IMR-90 (cell line): Measurements from ENCODE around the gene PLEKHJ1. TPM values are rescaled to one million over a fixed set of nuclear protein-coding genes. Genes with fewer than 3 reads are reported as not detected.

Experiments
- ATAC-seq: fragments of 200-7000 bp; cut with Tn5 transposase; 2 replicates; pipeline ENCODE4 v1.9.1; 2020; ENCODE audit warnings: low read depth, mild to moderate bottlenecking, moderate library complexity
- BruUV-seq: library from RNA; stranded (reverse); fragments of 400-500 nt; replicated peaks from 2 replicates; lab custom pipeline; 2021; lab: Mats Ljungman, UMichigan
- CTCF ChIA-PET: fragments of 300-600 bp; formaldehyde crosslinking; extraction: SDS; loops from one replicate; lab custom pipeline; 2021; ENCODE audit warnings: antibody characterized with exemption; lab: Yijun Ruan, JAX
- POLR2A ChIA-PET: fragments of 300-600 bp; sonication (Branson Sonifier 250); formaldehyde crosslinking; loops from one replicate; lab custom pipeline; 2022; ENCODE audit warnings: antibody characterized with exemption; ENCODE audit not compliant: unreplicated experiment; lab: Charles Lee
- DNase-seq: peaks from one replicate; pipeline ENCODE4 v3.0.0; 2013
- H2AFZ ChIP-seq: replicated peaks from 2 replicates; pipeline ENCODE3; 2013; ENCODE audit warnings: low read length, mild to moderate bottlenecking; ENCODE audit not compliant: poor library complexity
- H2AK5ac ChIP-seq: 2 replicates; pipeline ENCODE4 v1.6.1; 2013; ENCODE audit warnings: low read depth, low read length, inconsistent platforms
- H2AK9ac ChIP-seq: replicated peaks from 2 replicates; pipeline ENCODE3; 2013; ENCODE audit warnings: mild to moderate bottlenecking, low read depth, low read length, moderate library complexity; ENCODE audit not compliant: poor library complexity
- H2BK120ac ChIP-seq: 2 replicates; pipeline ENCODE4 v1.6.1; 2013; ENCODE audit warnings: low read depth, low read length, inconsistent platforms
- H2BK15ac ChIP-seq: 3 replicates; pipeline ENCODE4 v1.6.1; 2013; ENCODE audit warnings: low read depth, low read length, inconsistent platforms
- H2BK20ac ChIP-seq: 2 replicates; pipeline ENCODE4 v1.6.1; 2013; ENCODE audit warnings: low read depth, mild to moderate bottlenecking, inconsistent platforms, low read length, moderate library complexity
- H2BK5ac ChIP-seq: 2 replicates; pipeline ENCODE4 v1.6.1; 2013; ENCODE audit warnings: mild to moderate bottlenecking, low read depth, low read length, inconsistent platforms; ENCODE audit not compliant: poor library complexity, severe bottlenecking
- H3K14ac ChIP-seq: replicated peaks from 2 replicates; pipeline ENCODE4 v1.6.1; 2013; ENCODE audit warnings: low read depth, low read length, inconsistent platforms
- H3K18ac ChIP-seq: 2 replicates; pipeline ENCODE4 v1.6.1; 2013; ENCODE audit warnings: low read depth, low read length, control low read depth
- H3K23ac ChIP-seq: 2 replicates; pipeline ENCODE4 v1.6.1; 2013; ENCODE audit warnings: low read depth, low read length, inconsistent platforms
- H3K27ac ChIP-seq: 2 replicates; pipeline ENCODE4 v1.5.1; 2013; ENCODE audit warnings: mild to moderate bottlenecking, control low read depth, low read length; ENCODE audit not compliant: insufficient read depth
- H3K27me3 ChIP-seq: 2 replicates; pipeline ENCODE4 v1.6.1; 2013; ENCODE audit warnings: low read length; ENCODE audit not compliant: control insufficient read depth, insufficient read depth
- H3K36me3 ChIP-seq: 2 replicates; pipeline ENCODE4 v1.6.1; 2013; ENCODE audit warnings: low read length, mixed read lengths; ENCODE audit not compliant: control insufficient read depth, insufficient read depth
- H3K4ac ChIP-seq: 2 replicates; pipeline ENCODE4 v1.6.1; 2013; ENCODE audit warnings: low read depth, low read length, inconsistent platforms
- H3K4me1 ChIP-seq: 2 replicates; pipeline ENCODE4 v1.6.1; 2013; ENCODE audit warnings: low read length, mixed read lengths; ENCODE audit not compliant: control insufficient read depth, insufficient read depth
- H3K4me2 ChIP-seq: 2 replicates; pipeline ENCODE4 v1.6.1; 2013; ENCODE audit warnings: low read depth, mild to moderate bottlenecking, control low read depth, low read length, moderate library complexity
- H3K4me3 ChIP-seq: 2 replicates; pipeline ENCODE4 v1.5.1; 2013; ENCODE audit warnings: low read depth, mild to moderate bottlenecking, control low read depth, low read length, moderate library complexity; ENCODE audit not compliant: insufficient read depth
- H3K56ac ChIP-seq: 2 replicates; pipeline ENCODE4 v1.6.1; 2013; ENCODE audit warnings: low read length, inconsistent platforms; ENCODE audit not compliant: insufficient read depth; ENCODE audit errors: extremely low read depth
- H3K79me1 ChIP-seq, 2 experiments: 2 replicates each; pipeline ENCODE4 v1.6.1; 2013; ENCODE audit warnings: low read length in 2 of 2, inconsistent platforms in 1 of 2, low read depth in 1 of 2
- H3K9ac ChIP-seq: 2 replicates; pipeline ENCODE4 v1.6.1; 2013; ENCODE audit warnings: low read depth, low read length, control low read depth
- H3K9me1 ChIP-seq: 2 replicates; pipeline ENCODE4 v1.6.1; 2013; ENCODE audit warnings: low read length, inconsistent platforms; ENCODE audit not compliant: insufficient read depth
- H3K9me3 ChIP-seq: 2 replicates; pipeline ENCODE4 v1.6.1; 2013; ENCODE audit warnings: low read length; ENCODE audit not compliant: control insufficient read depth, insufficient read depth
- H4K20me1 ChIP-seq: 2 replicates; pipeline ENCODE4 v1.6.1; 2013; ENCODE audit warnings: low read length, inconsistent platforms; ENCODE audit not compliant: insufficient read depth
- H4K5ac ChIP-seq: 2 replicates; pipeline ENCODE4 v1.6.1; 2013; ENCODE audit warnings: mild to moderate bottlenecking, low read depth, low read length, control low read depth
- H4K8ac ChIP-seq, 2 experiments: 2 replicates each; pipeline ENCODE4 v1.6.1; 2013; ENCODE audit warnings: low read depth in 2 of 2, low read length in 2 of 2, control low read depth in 1 of 2, inconsistent platforms in 1 of 2
- H4K91ac ChIP-seq: 2 replicates; pipeline ENCODE4 v1.6.1; 2013; ENCODE audit warnings: low read depth, low read length, inconsistent platforms; ENCODE audit not compliant: insufficient read depth
- BHLHE40 ChIP-seq: fragments of 150-350 bp; IDR thresholded peaks from 2 replicates; pipeline ENCODE4 v1.6.1; 2016; ENCODE audit warnings: mild to moderate bottlenecking, low read depth, low read length
- CTCF ChIP-seq: conservative IDR thresholded peaks from 2 replicates; pipeline ENCODE4 v1.5.1; 2012; ENCODE audit warnings: mild to moderate bottlenecking, low read depth, low read length, improper control_type of control experiment
- ELK1 ChIP-seq: fragments of 150-350 bp; IDR thresholded peaks from 2 replicates; pipeline ENCODE4 v1.6.1; 2016; ENCODE audit warnings: low read depth, mild to moderate bottlenecking, low read length, moderate library complexity, borderline replicate concordance
- FOS ChIP-seq: fragments of 150-350 bp; IDR thresholded peaks from 2 replicates; pipeline ENCODE4 v1.6.1; 2016; ENCODE audit warnings: low read depth, low read length
- MXI1 ChIP-seq: IDR thresholded peaks from 2 replicates; pipeline ENCODE4 v1.6.1; 2012; ENCODE audit warnings: low read depth, mild to moderate bottlenecking, low read length, moderate library complexity, borderline replicate concordance
- NFE2L2 ChIP-seq: fragments of 150-350 bp; IDR thresholded peaks from 2 replicates; pipeline ENCODE4 v1.6.1; 2016; ENCODE audit warnings: low read depth, mild to moderate bottlenecking, low read length
- RAD21 ChIP-seq: IDR thresholded peaks from 2 replicates; pipeline ENCODE4 v1.6.1; 2012; ENCODE audit warnings: low read length, improper control_type of control experiment
- SMC3 ChIP-seq: fragments of 150-350 bp; IDR thresholded peaks from 2 replicates; pipeline ENCODE4 v1.6.1; 2016; ENCODE audit warnings: low read depth, mild to moderate bottlenecking, antibody characterized with exemption, low read length, moderate library complexity
- WGBS, 2 experiments: methylation state at CpG; one replicate each; pipeline versions ENCODE4 v1.1.5 to v1.1.7; 2013; ENCODE audit warnings: missing lambda C conversion rate in 2 of 2; ENCODE audit not compliant: insufficient read length in 1 of 2; ENCODE audit errors: extremely low coverage in 2 of 2; 5-methylcytosine and 5-hydroxymethylcytosine counted together
- dilution Hi-C: fragments of 300-500 bp; cut with HindIII; formaldehyde crosslinking; loops from one replicate; pipeline ENCODE4 v1.14.3; 2018; ENCODE audit warnings: low sequenced_read_pairs; ENCODE audit not compliant: unreplicated experiment
- in situ Hi-C: fragments of 300-500 bp; cut with MboI; formaldehyde crosslinking; loops from 3 replicates; pipeline ENCODE4 v1.14.3; 2019; ENCODE audit warnings: low sequenced_read_pairs, inconsistent platforms, mixed read lengths
- intact Hi-C: fragments of 100-400 bp; cut with micrococcal nuclease; formaldehyde crosslinking; loops from 2 replicates; pipeline ENCODE4 v1.10.0; 2022
- polyA plus RNA-seq, 3 experiments: library from polyadenylated mRNA; depleted of rRNA; stranded (reverse); fragments of >200 nt; gene quantifications; 2 replicates each; pipeline ENCODE4 v1.2.3, GENCODE V29; 2012; ENCODE audit warnings: low replicate concordance in 1 of 3
- total RNA-seq: library from RNA; depleted of rRNA; stranded (reverse); fragments of >200 nt; gene quantifications from 2 replicates; pipeline ENCODE4 v1.2.3, GENCODE V29; 2012

Gene PLEKHJ1
- total and polyA plus RNA-seq, 2 of the 4 experiments (the other 2 are of a cell fraction) = 31.7 to 62.8 TPM

- POLR2A ChIA-PET = no interaction called here
Measured at GRCh38 chr19:2280633-2281264, 44.6 kb upstream of the PLEKHJ1 start.

More at GRCh38 chr19:2280633-2281264, 44.6 kb upstream of the PLEKHJ1 start:
- Histone ChIP-seq H2AFZ (no peak overlapping the region), H3K27me3 (peaks cover 2% of the 10 kb centered on the region; the same call in 1 of the 2 replicates), H2BK120ac (no peak overlapping the region), H3K14ac (no peak overlapping the region), H3K18ac (no peak overlapping the region), H3K36me3 (peaks cover 4% of the 10 kb centered on the region; the same call in 1 of the 2 replicates), H2BK20ac (no peak overlapping the region), H4K8ac (no peak overlapping the region), H3K4me1 (peaks cover 7% of the 10 kb centered on the region), H3K23ac (no peak overlapping the region), H3K9ac (no peak overlapping the region), H3K9me1 (no peaks in the 10 kb centered on the region), H4K20me1 (peaks cover 14% of the 10 kb centered on the region), H2AK9ac (no peak overlapping the region), H3K56ac (no peak overlapping the region), H2BK5ac (no peak overlapping the region), H3K27ac (no peak overlapping the region), H3K79me1 (peaks cover 0 to 12% of the 10 kb centered on the region in 2 experiments; a peak in 1 of 4 replicates), H4K5ac (no peak overlapping the region), H3K4me3 (no peak overlapping the region), H2BK15ac (no peak overlapping the region), H4K91ac (no peak overlapping the region), H3K4ac (no peak overlapping the region), H2AK5ac (no peak overlapping the region), H3K9me3 (no peaks in the 10 kb centered on the region), H3K4me2 (no peak overlapping the region)
- intact Hi-C loops = no loop called here
- DNase-seq (no peak), ATAC-seq (no peak)
- CTCF ChIA-PET = no interaction called here
- TF ChIP-seq MXI1 = no peak
- TF ChIP-seq NFE2L2 = no peak
- TF ChIP-seq ELK1 = no peak
- no peak for TF ChIP-seq CTCF
- no peak for TF ChIP-seq FOS
- TF ChIP-seq BHLHE40 = no peak
- TF ChIP-seq RAD21 = no peak
- no peak for TF ChIP-seq SMC3
- BruUV-seq = no TSS peak
- 84% methylated on average over 8 of the region's 26 CpGs; no CpG with 5 or more reads in 1 of the 2 experiments for WGBS, 2 experiments
- in situ Hi-C loops = no loop called here
- dilution Hi-C loops = no loop called here
